Fibroblast of lung (primary cell): ENCODE data around the gene ELFN2. TPM values are rescaled to one million over a fixed set of nuclear protein-coding genes. Genes with fewer than 3 reads are reported as not detected.

Experiments used
- DNase-seq, 2 donors: peaks; one replicate each; pipeline versions ENCODE4 v3.0.0 to v3.0.0-alpha.2; 2010; ENCODE audit warnings: low read depth in 2 of 2
- H2AFZ ChIP-seq: 2 replicates; pipeline ENCODE4 v1.5.1; 2012; ENCODE audit warnings: low read length, control low read depth, inconsistent platforms
- H3K27ac ChIP-seq: 2 replicates; pipeline ENCODE4 v1.5.1; 2011; ENCODE audit warnings: low read length, control low read depth; ENCODE audit not compliant: insufficient read depth
- H3K27me3 ChIP-seq: 2 replicates; pipeline ENCODE4 v1.5.1; 2011; ENCODE audit warnings: mild to moderate bottlenecking, low read length; ENCODE audit not compliant: control insufficient read depth, insufficient read depth
- H3K36me3 ChIP-seq: 2 replicates; pipeline ENCODE4 v1.5.1; 2011; ENCODE audit warnings: low read length; ENCODE audit not compliant: control insufficient read depth, insufficient read depth
- H3K4me1 ChIP-seq: 2 replicates; pipeline ENCODE4 v1.5.1; 2011; ENCODE audit warnings: low read length; ENCODE audit not compliant: control insufficient read depth, insufficient read depth; ENCODE audit errors: extremely low read depth
- H3K4me2 ChIP-seq: 2 replicates; pipeline ENCODE4 v1.5.1; 2011; ENCODE audit warnings: low read length, control low read depth; ENCODE audit not compliant: insufficient read depth; ENCODE audit errors: extremely low read depth
- H3K4me3 ChIP-seq, 4 experiments: fragments of 200-600 bp in 1 of 4; sonication (generic) in 1 of 4; replicated peaks in 1 of 4; 2 replicates each; pipeline ENCODE4 v1.5.1; 2011 to 2016; ENCODE audit warnings: low read length in 4 of 4, low read depth in 3 of 4, mild to moderate bottlenecking in 3 of 4, control low read depth in 2 of 4, inconsistent platforms in 1 of 4, mixed read lengths in 1 of 4; ENCODE audit not compliant: insufficient read depth in 1 of 4; ENCODE audit errors: control extremely low read depth in 1 of 4
- H3K79me2 ChIP-seq: 2 replicates; pipeline ENCODE4 v1.5.1; 2012; ENCODE audit warnings: mild to moderate bottlenecking, low read length, inconsistent platforms; ENCODE audit not compliant: control insufficient read depth, insufficient read depth
- H3K9ac ChIP-seq: 2 replicates; pipeline ENCODE4 v1.5.1; 2011; ENCODE audit warnings: mild to moderate bottlenecking, low read length, control low read depth; ENCODE audit not compliant: insufficient read depth
- H3K9me3 ChIP-seq: 2 replicates; pipeline ENCODE4 v1.5.1; 2012; ENCODE audit warnings: low read depth, low read length; ENCODE audit not compliant: control insufficient read depth, insufficient read depth
- H4K20me1 ChIP-seq: 2 replicates; pipeline ENCODE4 v1.5.1; 2011; ENCODE audit warnings: low read length; ENCODE audit not compliant: control insufficient read depth, insufficient read depth; ENCODE audit errors: extremely low read depth
- CTCF ChIP-seq, 2 donors: IDR thresholded peaks in 1 of 2; conservative IDR thresholded peaks in 1 of 2; 1 replicate in 1 of 2; 2 replicates in 1 of 2; pipeline ENCODE4 v1.5.1; 2011 to 2012; ENCODE audit warnings: low read length in 2 of 2, control low read depth in 1 of 2, inconsistent platforms in 1 of 2, low read depth in 1 of 2, mild to moderate bottlenecking in 1 of 2
- EZH2 ChIP-seq: IDR thresholded peaks from 2 replicates; pipeline ENCODE4 v1.5.1; 2012; ENCODE audit warnings: low read length, control low read depth, mild to moderate bottlenecking; ENCODE audit errors: missing control alignments
- polyA plus RNA-seq, 2 donors: library from polyadenylated mRNA; depleted of rRNA in 1 of 2; stranded (reverse) in 1 of 2; unstranded in 1 of 2; fragments of >200 nt; gene quantifications; 2 replicates each; pipeline ENCODE4 v1.2.1, GENCODE V29; 2011 to 2012; ENCODE audit warnings: missing spikeins in 1 of 2
- total RNA-seq: library from RNA; depleted of rRNA; stranded (reverse); fragments of >200 nt; gene quantifications from 2 replicates; pipeline ENCODE4 v1.2.1, GENCODE V29; 2014

The ELFN2 gene
- total and polyA plus RNA-seq, 2 donors (not counting 1 experiment from before 2014, with no cell fraction given) = under 0.01 to 0.02 TPM

DNA sequence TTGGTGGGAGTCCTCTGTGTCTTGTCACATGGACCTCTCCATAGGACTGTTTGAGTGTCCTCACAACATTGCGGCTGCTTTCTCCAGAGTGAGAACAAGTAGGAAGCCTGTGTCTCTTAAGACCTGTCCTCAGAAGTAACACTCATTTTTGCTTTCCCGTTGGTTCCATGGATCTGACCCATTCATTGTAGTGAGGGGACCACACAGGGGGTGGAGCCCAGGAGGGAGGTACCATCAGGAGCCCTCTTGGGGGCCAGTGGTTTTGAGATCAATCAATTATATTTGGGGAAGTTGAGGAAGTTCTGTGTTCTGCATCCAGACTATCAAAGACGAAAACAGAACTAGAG is 5.4 kb upstream of the ELFN2 start:
- H3K27ac ChIP-seq = peak overlapping the region; percentile 56
- DNase-seq = no peak
- peaks cover 4% of the 10 kb centered on the region for H3K9me3 ChIP-seq
- H3K4me3 ChIP-seq = no peak overlapping the region
- no peaks in the 10 kb centered on the region for H3K79me2 ChIP-seq
- H3K36me3 ChIP-seq = no peaks in the 10 kb centered on the region
- no peaks in the 10 kb centered on the region for H4K20me1 ChIP-seq
- H3K4me1 ChIP-seq = peaks cover 5% of the 10 kb centered on the region
- TF ChIP-seq EZH2 (no peak), CTCF (conservative IDR thresholded peaks at IDR 0.05 in 1 of 2, IDR thresholded peaks at IDR 0.05 in 1 of 2; ENCODE audit: low read depth in 1 of 2, low read length in 2 of 2) (no peak)
- H3K27me3 ChIP-seq = peaks cover 14% of the 10 kb centered on the region
- no peak overlapping the region for H3K9ac ChIP-seq
- no peak overlapping the region for H2AFZ ChIP-seq
- no peak overlapping the region for H3K4me2 ChIP-seq

GRCh38 chr22:37431801-37432707 is 4.8 kb upstream of the ELFN2 start:
- Histone ChIP-seq H3K9me3 (peaks cover 4% of the 10 kb centered on the region), H3K4me2 (peak overlapping the region; percentile 59), H3K27ac (peak overlapping the region; percentile 80), H3K79me2 (no peaks in the 10 kb centered on the region), H3K4me3 (no peak overlapping the region), H3K36me3 (no peaks in the 10 kb centered on the region), H4K20me1 (no peaks in the 10 kb centered on the region), H3K9ac (peak overlapping the region; percentile 2), H3K4me1 (peaks cover 5% of the 10 kb centered on the region), H3K27me3 (peaks cover 19% of the 10 kb centered on the region), H2AFZ (no peak overlapping the region)
- TF ChIP-seq EZH2 = no peak
- no peak for TF ChIP-seq CTCF (conservative IDR thresholded peaks at IDR 0.05 in 1 of 2, IDR thresholded peaks at IDR 0.05 in 1 of 2; ENCODE audit: low read depth in 1 of 2, low read length in 2 of 2)
- DNase-seq = peak; percentile 98 to 100

DNA sequence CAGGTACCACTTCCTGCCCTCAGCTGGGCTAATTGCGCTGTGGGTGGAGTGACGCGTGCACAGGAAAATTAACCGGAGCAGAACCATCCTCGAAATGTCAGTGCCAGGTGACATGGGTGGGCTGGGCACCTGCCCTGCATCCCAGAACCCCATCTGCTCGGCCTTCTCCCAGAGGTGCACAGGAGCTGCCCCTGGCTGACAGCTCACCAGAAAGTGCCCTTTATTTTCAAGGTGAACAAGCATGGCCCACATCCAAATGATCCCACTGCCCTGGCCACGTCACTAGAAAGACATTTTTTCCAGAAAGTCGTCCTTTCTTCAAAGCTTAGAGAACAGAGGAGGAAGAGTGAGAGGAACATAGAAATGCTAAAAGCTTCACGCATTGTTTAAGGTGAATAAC is 4.1 kb upstream of the ELFN2 start:
- Histone ChIP-seq H3K4me3 (no peak overlapping the region), H3K9me3 (peaks cover 4% of the 10 kb centered on the region), H3K4me1 (peaks cover 5% of the 10 kb centered on the region), H2AFZ (no peak overlapping the region), H4K20me1 (no peaks in the 10 kb centered on the region), H3K4me2 (no peak overlapping the region), H3K27ac (peak overlapping the region; percentile 80), H3K27me3 (peaks cover 22% of the 10 kb centered on the region), H3K79me2 (no peaks in the 10 kb centered on the region), H3K9ac (no peak overlapping the region), H3K36me3 (no peaks in the 10 kb centered on the region)
- TF ChIP-seq CTCF (conservative IDR thresholded peaks at IDR 0.05 in 1 of 2, IDR thresholded peaks at IDR 0.05 in 1 of 2; ENCODE audit: low read depth in 1 of 2, low read length in 2 of 2) (no peak), EZH2 (no peak)
- peak in 1 of 2 donors; percentile 69 for DNase-seq
